Small intestine (tissue), 7 donors: ENCODE results near the gene SMYD3. TPM values are rescaled to one million over a fixed set of nuclear protein-coding genes. Genes with fewer than 3 reads are reported as not detected.

Experiments used
- DNase-seq, 2 donors: peaks; one replicate each; pipeline versions ENCODE4 v3.0.0 to v3.0.0-alpha.2; 2013
- FAIRE-seq: peaks from 2 replicates; lab custom pipeline; 2012; peaks lifted over from hg19 to GRCh38; lab: Jason Lieb, UNC
- H3K27ac ChIP-seq, 3 donors: one replicate each; pipeline ENCODE4 v1.5.1; 2013; ENCODE audit warnings: low read length in 2 of 3, mild to moderate bottlenecking in 2 of 3, control low read depth in 1 of 3, inconsistent platforms in 1 of 3, low read depth in 1 of 3, moderate library complexity in 1 of 3
- H3K27me3 ChIP-seq, 3 donors: one replicate each; pipeline ENCODE4 v1.6.1; 2013; ENCODE audit warnings: low read length in 3 of 3, inconsistent platforms in 1 of 3; ENCODE audit not compliant: control insufficient read depth in 3 of 3, insufficient read depth in 3 of 3
- H3K36me3 ChIP-seq, 3 donors: one replicate each; pipeline ENCODE4 v1.6.1; 2013; ENCODE audit warnings: low read length in 3 of 3, inconsistent platforms in 1 of 3, low read depth in 1 of 3, mild to moderate bottlenecking in 1 of 3, moderate library complexity in 1 of 3; ENCODE audit not compliant: control insufficient read depth in 3 of 3, insufficient read depth in 2 of 3
- H3K4me1 ChIP-seq, 3 donors: one replicate each; pipeline ENCODE4 v1.6.1; 2013; ENCODE audit warnings: low read length in 2 of 3, inconsistent platforms in 1 of 3, low read depth in 1 of 3, mild to moderate bottlenecking in 1 of 3, moderate library complexity in 1 of 3; ENCODE audit not compliant: control insufficient read depth in 3 of 3, insufficient read depth in 2 of 3
- H3K4me3 ChIP-seq, 3 donors: one replicate each; pipeline ENCODE4 v1.5.1; 2013; ENCODE audit warnings: low read length in 3 of 3, control low read depth in 1 of 3, inconsistent platforms in 1 of 3, low read depth in 1 of 3, mild to moderate bottlenecking in 1 of 3, moderate library complexity in 1 of 3
- H3K9me3 ChIP-seq, 2 donors: one replicate each; pipeline ENCODE4 v1.6.1; 2013; ENCODE audit warnings: low read depth in 1 of 2, low read length in 1 of 2; ENCODE audit not compliant: control insufficient read depth in 2 of 2, insufficient read depth in 1 of 2
- WGBS, 3 donors: extraction: QIAGEN DNeasy Blood & Tissue Kit; methylation state at CpG; one replicate each; pipeline ENCODE4 v1.1.7; 2013; 5-methylcytosine and 5-hydroxymethylcytosine counted together
- polyA plus RNA-seq, 4 donors: library from polyadenylated mRNA; stranded (reverse) in 3 of 4; unstranded in 1 of 4; fragments of 200-250 nt in 3 of 4; fragments of 120-200 nt in 1 of 4; gene quantifications; one replicate each; pipeline versions ENCODE4 v1.2.1 to v1.2.3, GENCODE V29; 2013
- donor health status: healthy with polysubstance abuse.
- donor health status: control.
- donor health status: control.
- donor health status: Bipolar disorder and iron deficiency.
- donor health status: healthy.

The SMYD3 gene
- polyA plus RNA-seq, 4 donors = 5.4 to 10.1 (median 8.5) TPM

DNA sequence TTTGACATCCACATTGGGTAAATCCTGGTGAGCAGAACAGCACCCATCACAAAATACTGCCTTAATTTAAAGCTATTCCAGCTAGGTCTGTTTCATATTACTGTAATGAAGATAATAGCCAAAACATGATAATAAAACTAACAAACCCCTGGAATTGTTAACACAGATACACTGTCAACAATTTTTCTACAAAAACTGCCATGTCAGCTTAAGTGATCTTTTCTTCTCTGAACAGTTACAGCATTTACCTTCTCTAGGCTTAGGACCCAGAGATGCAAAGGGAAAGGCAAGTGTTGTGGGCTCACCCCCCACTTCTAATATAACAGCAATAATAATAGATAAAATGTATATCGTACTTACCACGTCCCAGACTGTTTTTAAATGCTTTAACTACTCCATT is 92.1 kb downstream of the SMYD3 start:
- no peaks in the 10 kb centered on the region for H3K27me3 ChIP-seq
- H3K4me3 ChIP-seq = no peak overlapping the region
- no peak overlapping the region for H3K27ac ChIP-seq
- H3K4me1 ChIP-seq = no peaks in the 10 kb centered on the region
- 93 to 97% (median 94%) methylated on average over 2 of the region's 2 CpGs for WGBS, 3 donors
- no peaks in the 10 kb centered on the region for H3K36me3 ChIP-seq
- DNase-seq (no peak), FAIRE-seq (no peak)
- H3K9me3 ChIP-seq = peaks cover 1 to 13% of the 10 kb centered on the region in 2 donors

DNA sequence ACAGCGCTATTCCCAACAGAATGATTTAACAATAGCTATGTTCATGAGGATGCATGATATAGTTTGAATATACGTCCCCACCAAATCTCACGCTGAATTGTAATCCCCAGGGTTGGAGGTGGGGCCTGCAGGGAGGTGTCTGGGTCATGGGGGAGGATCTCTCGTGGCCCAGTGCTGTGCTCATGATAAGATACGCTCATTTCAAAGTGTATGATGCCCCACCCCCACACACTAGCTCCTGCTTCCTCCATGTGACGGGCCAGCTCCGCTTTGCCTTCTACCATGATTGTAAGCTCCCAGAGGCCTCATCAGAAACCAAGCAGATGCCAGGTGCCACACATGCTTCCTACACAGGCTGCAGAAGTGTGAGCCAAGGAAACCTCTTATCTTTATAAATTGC is 93.6 kb downstream of the SMYD3 start:
- DNase-seq = no peak
- 94 to 97% (median 96%) methylated on average over 7 of the region's 7 CpGs for WGBS, 3 donors
- FAIRE-seq = no peak

DNA sequence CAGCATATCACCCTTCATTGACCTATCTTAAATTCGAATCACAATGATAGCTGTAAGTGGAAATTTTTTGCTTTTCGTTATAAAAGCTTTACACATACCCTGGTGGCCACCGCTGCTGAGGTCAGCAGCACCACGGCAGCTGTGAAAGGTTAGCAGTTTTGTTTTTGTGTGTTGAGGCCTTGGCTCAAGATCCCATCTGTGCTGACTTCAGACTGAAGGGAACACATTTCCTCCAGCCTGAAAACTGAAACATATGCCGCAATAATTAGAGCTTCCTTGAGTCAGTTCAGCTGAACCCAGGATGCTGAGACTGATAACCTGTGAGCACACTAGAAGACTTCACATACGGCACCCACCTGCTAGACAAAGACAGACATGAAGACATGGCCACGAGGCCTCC is 103.0 kb downstream of the SMYD3 start:
- Histone ChIP-seq H3K4me1 (no peaks in the 10 kb centered on the region), H3K36me3 (no peaks in the 10 kb centered on the region), H3K4me3 (no peak overlapping the region), H3K27ac (no peak overlapping the region), H3K9me3 (no peaks in the 10 kb centered on the region), H3K27me3 (no peaks in the 10 kb centered on the region)
- DNase-seq (no peak), FAIRE-seq (no peak)
- WGBS, 3 donors = 77 to 91% (median 90%) methylated on average over 7 of the region's 7 CpGs

More for the DNA sequence above, 93.6 kb downstream of the SMYD3 start:
- no peaks in the 10 kb centered on the region for H3K36me3 ChIP-seq
- H3K27me3 ChIP-seq = no peaks in the 10 kb centered on the region
- H3K27ac ChIP-seq = no peak overlapping the region
- no peaks in the 10 kb centered on the region for H3K4me1 ChIP-seq
- no peak overlapping the region for H3K4me3 ChIP-seq
- peaks cover 0 to 10% of the 10 kb centered on the region in 2 donors for H3K9me3 ChIP-seq

DNA sequence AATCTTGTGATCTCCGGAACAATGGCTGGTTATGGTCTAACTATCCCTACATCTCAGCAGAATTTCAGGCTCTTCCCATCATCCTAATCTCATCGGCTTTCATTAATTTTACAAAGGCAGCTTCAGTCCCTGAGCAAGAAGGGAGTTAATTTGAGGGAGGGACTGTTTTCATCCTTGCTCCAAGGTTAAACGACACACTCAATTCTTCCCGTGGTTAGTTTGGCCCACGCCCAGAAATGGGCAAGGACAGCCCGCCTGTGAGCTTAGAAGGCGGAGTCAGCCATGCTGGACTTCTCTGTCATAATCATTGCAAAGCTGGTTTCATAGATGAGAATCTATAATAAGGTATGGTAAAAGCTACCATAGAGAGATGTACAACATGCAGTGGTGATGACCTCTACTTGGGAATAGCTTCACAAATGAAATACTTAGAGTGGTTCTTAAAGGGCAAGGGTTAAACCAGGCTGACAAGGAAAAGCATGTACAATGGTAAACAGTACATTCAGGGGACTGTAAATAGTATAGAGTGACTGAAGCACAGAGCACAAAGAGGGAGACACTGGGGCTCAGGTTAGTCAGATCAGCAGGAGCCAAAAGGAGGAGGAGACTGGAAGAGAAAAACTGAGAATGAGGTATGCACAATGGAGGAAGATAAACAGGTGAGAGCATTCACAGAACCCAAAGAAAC is 108.8 kb downstream of the SMYD3 start:
- DNase-seq (no peak), FAIRE-seq (no peak)
- 73 to 78% (median 74%) methylated on average over 7 of the region's 7 CpGs for WGBS, 3 donors

GRCh38 chr1:246397046-246397445 is 110.0 kb downstream of the SMYD3 start:
- no peak overlapping the region for H3K4me3 ChIP-seq
- DNase-seq = no peak
- FAIRE-seq = no peak
- 95 to 96% (median 96%) methylated on average over 5 of the region's 5 CpGs for WGBS, 3 donors
- H3K27me3 ChIP-seq = no peaks in the 10 kb centered on the region
- H3K9me3 ChIP-seq = no peaks in the 10 kb centered on the region
- H3K4me1 ChIP-seq = no peaks in the 10 kb centered on the region
- no peak overlapping the region for H3K27ac ChIP-seq
- H3K36me3 ChIP-seq = no peaks in the 10 kb centered on the region

More for the DNA sequence above, 108.8 kb downstream of the SMYD3 start:
- Histone ChIP-seq H3K27me3 (no peaks in the 10 kb centered on the region), H3K4me1 (no peaks in the 10 kb centered on the region), H3K36me3 (no peaks in the 10 kb centered on the region), H3K4me3 (no peak overlapping the region), H3K9me3 (no peaks in the 10 kb centered on the region), H3K27ac (no peak overlapping the region)

- Histone ChIP-seq H3K27me3 (no peaks in the 10 kb centered on the region), H3K27ac (no peak overlapping the region), H3K36me3 (no peaks in the 10 kb centered on the region), H3K4me1 (no peaks in the 10 kb centered on the region), H3K4me3 (no peak overlapping the region), H3K9me3 (no peaks in the 10 kb centered on the region)
- WGBS, 3 donors = 80 to 87% (median 82%) methylated on average over 6 of the region's 6 CpGs
- FAIRE-seq = no peak
- DNase-seq = no peak
These were observed 110.8 kb downstream of the SMYD3 start for GRCh38 chr1:246396322-246396721.

GRCh38 chr1:246394121-246394520 is 113.0 kb downstream of the SMYD3 start:
- FAIRE-seq (no peak), DNase-seq (no peak)
- Histone ChIP-seq H3K9me3 (peaks cover 0 to 10% of the 10 kb centered on the region in 2 donors), H3K27ac (no peak overlapping the region), H3K4me1 (no peaks in the 10 kb centered on the region), H3K27me3 (no peaks in the 10 kb centered on the region), H3K36me3 (no peaks in the 10 kb centered on the region), H3K4me3 (no peak overlapping the region)
- 70 to 73% (median 72%) methylated on average over 3 of the region's 3 CpGs for WGBS, 3 donors

DNA sequence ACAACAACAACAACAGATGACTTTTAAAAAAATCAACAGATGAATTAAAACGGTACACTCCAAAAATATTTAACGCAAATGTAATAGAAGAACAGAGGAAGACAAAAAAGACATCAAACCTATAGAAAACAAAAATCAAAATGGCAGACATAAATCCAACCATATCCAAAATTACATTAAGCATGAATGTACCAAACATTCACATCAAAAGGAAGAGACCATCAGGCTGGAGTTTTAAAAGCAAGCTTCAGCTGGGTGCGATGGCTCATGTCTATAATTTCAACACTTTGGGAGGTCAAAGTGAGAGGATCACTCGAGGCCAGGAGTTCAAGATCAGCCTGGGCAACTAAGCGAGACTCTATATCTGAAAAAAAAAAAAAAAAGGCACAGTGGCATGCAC is 116.2 kb downstream of the SMYD3 start:
- H3K27ac ChIP-seq = no peak overlapping the region
- FAIRE-seq (no peak), DNase-seq (no peak)
- H3K9me3 ChIP-seq = peaks cover 0 to 10% of the 10 kb centered on the region in 2 donors
- 94 to 99% (median 96%) methylated on average over 5 of the region's 5 CpGs for WGBS, 3 donors
- no peaks in the 10 kb centered on the region for H3K27me3 ChIP-seq
- H3K4me3 ChIP-seq = no peak overlapping the region
- H3K36me3 ChIP-seq = no peaks in the 10 kb centered on the region
- H3K4me1 ChIP-seq = no peaks in the 10 kb centered on the region

DNA sequence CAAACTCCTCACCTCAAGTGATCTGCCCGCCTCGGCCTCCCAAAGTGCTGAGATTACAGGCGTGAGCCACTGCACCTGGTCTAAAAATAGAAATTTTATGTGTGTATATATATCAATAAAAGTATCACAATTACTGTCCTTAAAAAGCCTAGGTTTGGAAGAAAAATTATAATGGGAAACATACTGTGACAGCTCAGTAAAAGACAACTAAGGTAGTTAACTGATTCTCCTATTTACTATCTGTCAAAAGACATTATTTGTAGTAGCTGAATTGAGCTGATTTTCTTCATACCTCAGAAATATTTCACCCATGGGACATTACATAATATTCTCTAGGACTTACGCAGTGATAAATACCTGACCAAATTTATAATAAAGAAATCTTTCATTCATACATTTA is 122.5 kb downstream of the SMYD3 start:
- H3K36me3 ChIP-seq = peaks cover 0 to 2% (median 0%) of the 10 kb centered on the region in 3 donors
- no peaks in the 10 kb centered on the region for H3K9me3 ChIP-seq
- no peaks in the 10 kb centered on the region for H3K27me3 ChIP-seq
- DNase-seq = no peak
- H3K4me3 ChIP-seq = no peak overlapping the region
- H3K27ac ChIP-seq = no peak overlapping the region
- no peak for FAIRE-seq
- WGBS, 3 donors = 84 to 92% (median 90%) methylated on average over 4 of the region's 4 CpGs
- no peaks in the 10 kb centered on the region for H3K4me1 ChIP-seq
